ENCODE results near the gene TNFAIP8. TPM values are rescaled to one million over a fixed set of nuclear protein-coding genes. Genes with fewer than 3 reads are reported as not detected.

Gene TNFAIP8
- total RNA-seq, 4 donors from 2014 or later = 20.2 to 26.2 (median 22.5) TPM

GRCh38 chr5:119400245-119400644, 44.4 kb downstream of the TNFAIP8 start:
- Histone ChIP-seq H3K36me3 (no peaks in the 10 kb centered on the region), H3K9me3 (no peaks in the 10 kb centered on the region), H3K27ac (replicated peaks in 1 of 4) (peak overlapping the region in 2 of 4 donors; percentile 58 to 70), H3K4me1 (peaks cover 11 to 42% (median 33%) of the 10 kb centered on the region in 4 donors), H3K27me3 (no peaks in the 10 kb centered on the region), H3K4me3 (no peak overlapping the region)
- no peak for DNase-seq (ENCODE audit: extremely low spot score)
- intact Hi-C loops (cut with DNase I) = no loop called here
- 77% methylated on average over 2 of the region's 2 CpGs for WGBS
- TF ChIP-seq POLR2A (IDR thresholded peaks at IDR 0.05; ENCODE audit: low read depth) = no peak
- TF ChIP-seq POLR2AphosphoS5 (IDR thresholded peaks at IDR 0.05) = no peak

DNA sequence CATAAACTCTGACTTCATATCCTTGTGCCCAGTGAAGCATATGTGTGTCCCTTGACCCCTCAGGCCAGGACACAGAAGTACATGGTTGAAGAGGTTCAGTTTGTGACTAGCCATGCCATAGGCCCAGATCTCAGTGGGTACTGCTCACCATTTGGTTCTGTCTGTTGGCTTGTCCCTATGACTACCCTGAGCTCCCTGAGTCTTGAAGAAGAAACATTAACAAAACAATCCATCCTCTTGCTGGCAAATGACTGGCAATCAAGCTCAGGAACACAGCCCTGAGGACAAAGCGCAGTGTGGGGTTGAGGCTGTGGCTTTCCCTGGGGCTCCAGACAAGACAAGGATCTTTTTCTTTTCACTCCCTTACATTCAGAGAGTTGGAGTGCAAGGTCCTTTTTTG, 46.3 kb downstream of the TNFAIP8 start:
- no peak overlapping the region for H3K4me3 ChIP-seq
- no peaks in the 10 kb centered on the region for H3K27me3 ChIP-seq
- H3K27ac ChIP-seq (replicated peaks in 1 of 4) = no peak overlapping the region
- H3K36me3 ChIP-seq = no peaks in the 10 kb centered on the region
- TF ChIP-seq POLR2AphosphoS5 (IDR thresholded peaks at IDR 0.05) = no peak
- TF ChIP-seq EP300 (IDR thresholded peaks at IDR 0.05) = no peak
- no peak for TF ChIP-seq CTCF (IDR thresholded peaks at IDR 0.05)
- TF ChIP-seq POLR2A (IDR thresholded peaks at IDR 0.05; ENCODE audit: low read depth) = no peak
- H3K4me1 ChIP-seq = peaks cover 11 to 36% (median 33%) of the 10 kb centered on the region in 4 donors
- intact Hi-C loops (cut with DNase I) = no loop called here
- WGBS = 100% methylated on average over 1 of the region's 1 CpG
- DNase-seq (ENCODE audit: extremely low spot score) = no peak
- H3K9me3 ChIP-seq = no peaks in the 10 kb centered on the region

GRCh38 chr5:119402555-119402954, 46.7 kb downstream of the TNFAIP8 start:
- Histone ChIP-seq H3K36me3 (no peaks in the 10 kb centered on the region), H3K27ac (replicated peaks in 1 of 4) (no peak overlapping the region), H3K4me3 (no peak overlapping the region), H3K4me1 (peaks cover 11 to 35% (median 31%) of the 10 kb centered on the region in 4 donors), H3K27me3 (no peaks in the 10 kb centered on the region), H3K9me3 (no peaks in the 10 kb centered on the region)
- WGBS = 80% methylated on average over 4 of the region's 4 CpGs
- no peak for TF ChIP-seq CTCF (IDR thresholded peaks at IDR 0.05)
- TF ChIP-seq EP300 (IDR thresholded peaks at IDR 0.05) = no peak
- no peak for TF ChIP-seq POLR2AphosphoS5 (IDR thresholded peaks at IDR 0.05)
- no peak for TF ChIP-seq POLR2A (IDR thresholded peaks at IDR 0.05; ENCODE audit: low read depth)
- no peak for DNase-seq (ENCODE audit: extremely low spot score)
- intact Hi-C loops (cut with DNase I) = no loop called here

- no peaks in the 10 kb centered on the region for H3K27me3 ChIP-seq
- H3K27ac ChIP-seq (replicated peaks in 1 of 4) = no peak overlapping the region
- no peaks in the 10 kb centered on the region for H3K9me3 ChIP-seq
- peaks cover 6 to 22% (median 17%) of the 10 kb centered on the region in 4 donors for H3K4me1 ChIP-seq
- TF ChIP-seq POLR2AphosphoS5 (IDR thresholded peaks at IDR 0.05) (no peak), EP300 (IDR thresholded peaks at IDR 0.05) (no peak), POLR2A (IDR thresholded peaks at IDR 0.05; ENCODE audit: low read depth) (no peak), CTCF (IDR thresholded peaks at IDR 0.05) (no peak)
- no peak overlapping the region for H3K4me3 ChIP-seq
- 85% methylated on average over 2 of the region's 2 CpGs for WGBS
- intact Hi-C loops (cut with DNase I) = no loop called here
- no peak for DNase-seq (ENCODE audit: extremely low spot score)
- no peaks in the 10 kb centered on the region for H3K36me3 ChIP-seq
These were observed 48.2 kb downstream of the TNFAIP8 start for GRCh38 chr5:119404033-119404432.

GRCh38 chr5:119405419-119405818, 49.6 kb downstream of the TNFAIP8 start:
- no peak overlapping the region for H3K27ac ChIP-seq (replicated peaks in 1 of 4)
- H3K9me3 ChIP-seq = no peaks in the 10 kb centered on the region
- TF ChIP-seq EP300 (IDR thresholded peaks at IDR 0.05) (no peak), CTCF (IDR thresholded peaks at IDR 0.05) (no peak), POLR2A (IDR thresholded peaks at IDR 0.05; ENCODE audit: low read depth) (no peak), POLR2AphosphoS5 (IDR thresholded peaks at IDR 0.05) (no peak)
- no peaks in the 10 kb centered on the region for H3K27me3 ChIP-seq
- H3K4me3 ChIP-seq = no peak overlapping the region
- intact Hi-C loops (cut with DNase I) = no loop called here
- peaks cover 0 to 9% (median 3%) of the 10 kb centered on the region in 4 donors for H3K4me1 ChIP-seq
- DNase-seq (ENCODE audit: extremely low spot score) = no peak
- no peaks in the 10 kb centered on the region for H3K36me3 ChIP-seq
- 58% methylated on average over 4 of the region's 4 CpGs for WGBS

Measured in esophagus muscularis mucosa (tissue), 4 donors.